Measurements from ENCODE around the gene CREB3L4. TPM values are rescaled to one million over a fixed set of nuclear protein-coding genes. Genes with fewer than 3 reads are reported as not detected.
"Not testable (repeated sequence)": the region's sequence is repeated elsewhere in the genome, so short reads cannot be mapped to it uniquely, and the experiment has no call there.

The CREB3L4 gene
- total RNA-seq, 1 donor from 2014 or later: 15.2 TPM

DNA sequence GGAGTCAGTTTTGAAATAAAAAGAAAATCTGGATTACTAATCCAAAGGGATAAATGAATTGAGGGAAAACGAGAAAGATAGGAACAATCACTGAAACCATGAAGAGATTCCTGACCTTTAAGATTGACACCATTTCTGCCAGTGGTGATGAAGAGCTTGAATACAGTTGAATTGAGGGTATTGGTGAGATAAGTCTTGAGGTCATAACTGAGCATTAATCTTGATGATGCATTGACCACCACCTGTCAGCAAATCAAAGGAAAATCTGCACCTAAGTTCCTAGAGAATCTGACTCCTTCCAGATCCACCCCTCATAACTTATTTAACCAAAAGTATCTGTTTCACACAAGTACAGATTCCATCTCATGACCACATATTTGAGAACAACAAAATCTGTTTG is 44.4 kb downstream of the CREB3L4 start:
- intact Hi-C loops (cut with DNase I): no loop called here
- Histone ChIP-seq H3K27ac (no peak overlapping the region), H3K4me3 (no peak overlapping the region), H3K27me3 (no peaks in the 10 kb centered on the region), H3K36me3 (no peaks in the 10 kb centered on the region), H3K9me3 (no peaks in the 10 kb centered on the region), H3K4me1 (no peaks in the 10 kb centered on the region)
- no peak for DNase-seq (ENCODE audit: extremely low spot score in 2 of 2)
- TF ChIP-seq POLR2A (IDR thresholded peaks at IDR 0.05) (no peak), POLR2AphosphoS5 (IDR thresholded peaks at IDR 0.05; ENCODE audit: insufficient read depth in 1 of 2, low read depth in 1 of 2) (no peak)
- TF ChIP-seq, protein P1, sequence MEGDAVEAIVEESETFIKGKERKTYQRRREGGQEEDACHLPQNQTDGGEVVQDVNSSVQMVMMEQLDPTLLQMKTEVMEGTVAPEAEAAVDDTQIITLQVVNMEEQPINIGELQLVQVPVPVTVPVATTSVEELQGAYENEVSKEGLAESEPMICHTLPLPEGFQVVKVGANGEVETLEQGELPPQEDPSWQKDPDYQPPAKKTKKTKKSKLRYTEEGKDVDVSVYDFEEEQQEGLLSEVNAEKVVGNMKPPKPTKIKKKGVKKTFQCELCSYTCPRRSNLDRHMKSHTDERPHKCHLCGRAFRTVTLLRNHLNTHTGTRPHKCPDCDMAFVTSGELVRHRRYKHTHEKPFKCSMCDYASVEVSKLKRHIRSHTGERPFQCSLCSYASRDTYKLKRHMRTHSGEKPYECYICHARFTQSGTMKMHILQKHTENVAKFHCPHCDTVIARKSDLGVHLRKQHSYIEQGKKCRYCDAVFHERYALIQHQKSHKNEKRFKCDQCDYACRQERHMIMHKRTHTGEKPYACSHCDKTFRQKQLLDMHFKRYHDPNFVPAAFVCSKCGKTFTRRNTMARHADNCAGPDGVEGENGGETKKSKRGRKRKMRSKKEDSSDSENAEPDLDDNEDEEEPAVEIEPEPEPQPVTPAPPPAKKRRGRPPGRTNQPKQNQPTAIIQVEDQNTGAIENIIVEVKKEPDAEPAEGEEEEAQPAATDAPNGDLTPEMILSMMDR (IDR thresholded peaks at IDR 0.05): no peak

DNA sequence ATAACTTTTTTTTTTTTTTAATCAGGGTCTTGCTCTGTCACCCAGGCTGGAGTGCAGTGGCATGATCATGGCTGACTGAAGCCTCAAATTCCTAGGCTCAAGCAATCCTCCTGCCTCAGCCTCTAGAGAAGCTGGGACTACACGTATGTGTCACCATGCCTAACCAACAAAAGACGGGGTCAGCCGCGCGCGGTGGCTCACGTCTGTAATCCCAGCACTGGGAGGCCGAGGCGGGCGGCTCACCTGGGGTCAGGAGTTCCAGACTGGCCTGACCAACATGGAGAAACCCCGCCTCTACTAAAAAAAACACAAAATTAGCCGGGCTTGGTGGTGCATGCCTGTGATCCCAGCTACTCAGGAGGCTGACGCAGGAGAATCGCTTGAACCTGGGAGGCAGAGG is 44.8 kb downstream of the CREB3L4 start:
- H3K27me3 ChIP-seq; H3K4me1 ChIP-seq; H3K9me3 ChIP-seq; H3K4me3 ChIP-seq; H3K36me3 ChIP-seq; H3K27ac ChIP-seq; DNase-seq (ENCODE audit: extremely low spot score in 2 of 2); intact Hi-C loops (cut with DNase I): not testable (repeated sequence)

DNA sequence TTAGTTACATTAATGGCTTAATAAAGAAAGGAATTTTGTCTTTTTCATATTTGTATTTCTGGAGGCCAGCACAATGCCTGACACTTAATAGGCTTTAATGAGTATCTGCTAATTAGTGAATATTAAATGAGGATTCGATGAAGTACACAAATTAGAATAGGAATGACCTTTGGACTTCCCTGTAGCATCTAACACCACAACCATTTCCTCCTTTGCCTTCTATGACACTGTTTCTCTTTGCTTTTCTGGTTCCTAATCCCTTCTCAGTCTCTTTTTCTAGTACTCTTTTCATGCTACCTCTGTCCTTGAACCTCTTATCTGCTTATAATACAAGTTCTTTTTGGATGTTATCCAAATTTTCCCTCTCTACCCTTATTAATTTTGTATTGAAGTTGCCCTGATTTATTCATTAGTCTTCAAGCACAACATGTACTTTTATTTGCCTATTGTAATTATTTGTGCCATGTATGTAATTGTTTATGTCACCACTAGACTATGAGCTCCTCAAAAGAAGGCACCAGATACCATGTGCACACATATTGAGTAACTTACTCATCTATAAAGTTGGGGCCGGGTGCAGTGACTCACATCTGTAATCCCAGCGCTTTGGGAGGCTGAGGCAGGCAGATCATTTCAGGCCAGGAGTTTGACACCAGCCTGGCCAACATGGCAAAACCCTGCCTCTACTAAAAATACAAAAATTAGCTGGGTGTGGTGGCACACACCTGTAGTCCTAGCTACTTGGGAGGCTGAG is 46.6 kb downstream of the CREB3L4 start:
- no peak for DNase-seq (ENCODE audit: extremely low spot score in 2 of 2)
- no peak overlapping the region for H3K4me3 ChIP-seq
- H3K36me3 ChIP-seq: no peaks in the 10 kb centered on the region
- no peaks in the 10 kb centered on the region for H3K9me3 ChIP-seq
- TF ChIP-seq POLR2A (IDR thresholded peaks at IDR 0.05): no peak
- TF ChIP-seq, protein P1 (IDR thresholded peaks at IDR 0.05): no peak
- TF ChIP-seq POLR2AphosphoS5 (IDR thresholded peaks at IDR 0.05; ENCODE audit: insufficient read depth in 1 of 2, low read depth in 1 of 2): no peak
- no peaks in the 10 kb centered on the region for H3K27me3 ChIP-seq
- H3K27ac ChIP-seq: no peak overlapping the region
- intact Hi-C loops (cut with DNase I): no loop called here
- H3K4me1 ChIP-seq: no peaks in the 10 kb centered on the region

DNA sequence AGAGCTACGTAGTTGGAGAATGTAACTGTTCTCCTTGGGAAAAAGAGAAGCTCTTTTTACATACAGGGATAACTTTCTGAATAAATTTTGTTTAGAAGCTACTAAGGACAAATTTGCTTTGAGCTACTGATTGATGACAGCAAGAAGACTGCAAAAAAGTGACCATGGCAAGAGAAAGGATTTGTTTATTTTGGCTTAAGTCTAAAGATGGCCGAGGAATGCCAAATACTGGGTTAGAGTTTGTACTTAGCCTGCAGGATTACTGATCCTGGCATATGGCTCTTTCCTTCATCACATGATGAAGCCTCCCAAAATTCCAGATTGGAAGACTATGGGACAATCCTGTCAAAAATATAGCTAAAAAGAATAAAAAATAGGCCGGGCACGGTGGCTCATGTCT is 51.6 kb downstream of the CREB3L4 start:
- DNase-seq (ENCODE audit: extremely low spot score in 2 of 2): no peak
- Histone ChIP-seq H3K9me3 (no peaks in the 10 kb centered on the region), H3K27ac (no peak overlapping the region), H3K4me3 (no peak overlapping the region), H3K4me1 (no peaks in the 10 kb centered on the region), H3K36me3 (no peaks in the 10 kb centered on the region), H3K27me3 (no peaks in the 10 kb centered on the region)
- TF ChIP-seq POLR2AphosphoS5 (IDR thresholded peaks at IDR 0.05; ENCODE audit: insufficient read depth in 1 of 2, low read depth in 1 of 2): no peak
- TF ChIP-seq, protein P1 (IDR thresholded peaks at IDR 0.05): no peak
- intact Hi-C loops (cut with DNase I): no loop called here

DNA sequence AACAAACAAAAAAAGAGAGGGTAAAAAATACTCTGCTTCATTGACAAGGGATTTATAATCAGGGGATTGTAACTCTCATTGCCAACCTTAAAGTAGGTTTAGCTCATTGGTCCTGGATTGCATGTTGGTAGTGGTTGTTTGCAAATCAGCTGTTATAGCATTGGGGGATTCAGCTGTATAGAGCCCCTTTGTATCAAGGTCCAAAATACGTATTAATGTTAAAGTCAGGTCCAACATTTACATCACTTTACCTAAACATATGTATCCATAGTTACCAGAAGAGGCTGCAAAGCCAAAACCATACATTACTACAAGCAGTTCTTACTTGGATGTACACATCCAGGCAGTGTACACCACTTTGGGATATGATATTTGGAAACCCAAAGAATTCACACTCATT is 52.2 kb downstream of the CREB3L4 start:
- Histone ChIP-seq H3K36me3 (no peaks in the 10 kb centered on the region), H3K4me3 (no peak overlapping the region), H3K9me3 (no peaks in the 10 kb centered on the region), H3K27ac (no peak overlapping the region), H3K4me1 (no peaks in the 10 kb centered on the region), H3K27me3 (no peaks in the 10 kb centered on the region)
- TF ChIP-seq POLR2AphosphoS5 (IDR thresholded peaks at IDR 0.05; ENCODE audit: insufficient read depth in 1 of 2, low read depth in 1 of 2) (no peak), POLR2A (IDR thresholded peaks at IDR 0.05) (no peak)
- TF ChIP-seq, protein P1 (IDR thresholded peaks at IDR 0.05): no peak
- DNase-seq (ENCODE audit: extremely low spot score in 2 of 2): no peak
- intact Hi-C loops (cut with DNase I): no loop called here

Small RNAs within 50 kb of the gene (microRNA-seq; reads per million reads assigned to microRNA genes)
- gene MIR6737 (ENCODE audit: borderline number of aligned reads, borderline replicate concordance): not detected

Small RNAs within 50 kb of the gene (small RNA-seq; reads per million reads assigned to genes)
- gene MIR6737: not detected

Other genes with a start within 250 kb of the CREB3L4 start
- gene INTS3, start 239.9 kb upstream of the CREB3L4 start, total RNA-seq: 45.9 TPM
- 31.4 TPM for gene SLC27A3, start 192.5 kb upstream of the CREB3L4 start, total RNA-seq
- gene GATAD2B, start 44.9 kb upstream of the CREB3L4 start, total RNA-seq: 24.1 TPM
- 42.7 TPM for gene DENND4B, start 21.2 kb upstream of the CREB3L4 start, total RNA-seq
- gene CRTC2, start 9.3 kb upstream of the CREB3L4 start, total RNA-seq: 19.2 TPM
- gene SLC39A1, start 4.4 kb upstream of the CREB3L4 start, total RNA-seq: 77.8 TPM
- 194 TPM for gene JTB, start 9.8 kb downstream of the CREB3L4 start, total RNA-seq
- 49.8 TPM for gene RAB13, start 18.4 kb downstream of the CREB3L4 start, total RNA-seq
- gene RPS27, start 22.9 kb downstream of the CREB3L4 start, total RNA-seq: 1,771 TPM
- gene NUP210L, start 187.2 kb downstream of the CREB3L4 start, total RNA-seq: not detected
- 138 TPM for gene TPM3, start 224.2 kb downstream of the CREB3L4 start, total RNA-seq
- gene CFAP141, start 238.4 kb downstream of the CREB3L4 start, total RNA-seq: not detected